Gastrocnemius medialis (tissue), 4 donors: ENCODE results near the gene CFAP210.
"Not testable (repeated sequence)": the region's sequence is repeated elsewhere in the genome, so short reads cannot be mapped to it uniquely, and the experiment has no call there.

ENCODE experiments used
- POLR2A ChIP-seq, 2 donors: fragments of 450-650 bp; IDR thresholded peaks; one replicate each; pipeline ENCODE4 v1.6.1; 2017; ENCODE audit warnings: antibody characterized with exemption in 2 of 2, mild to moderate bottlenecking in 2 of 2, moderate library complexity in 2 of 2
- TF ChIP-seq, protein P1 (sequence below), 5 experiments: fragments of 450-650 bp in 3 of 5; fragments of 200-600 bp in 2 of 5; sonication (generic) in 2 of 5; IDR thresholded peaks in 4 of 5; conservative IDR thresholded peaks in 1 of 5; 1 replicate in 4 of 5; 2 replicates in 1 of 5; pipeline ENCODE4 v1.5.1; 2016 to 2019; ENCODE audit warnings: antibody characterized with exemption in 5 of 5, mild to moderate bottlenecking in 3 of 5, moderate library complexity in 3 of 5

DNA sequence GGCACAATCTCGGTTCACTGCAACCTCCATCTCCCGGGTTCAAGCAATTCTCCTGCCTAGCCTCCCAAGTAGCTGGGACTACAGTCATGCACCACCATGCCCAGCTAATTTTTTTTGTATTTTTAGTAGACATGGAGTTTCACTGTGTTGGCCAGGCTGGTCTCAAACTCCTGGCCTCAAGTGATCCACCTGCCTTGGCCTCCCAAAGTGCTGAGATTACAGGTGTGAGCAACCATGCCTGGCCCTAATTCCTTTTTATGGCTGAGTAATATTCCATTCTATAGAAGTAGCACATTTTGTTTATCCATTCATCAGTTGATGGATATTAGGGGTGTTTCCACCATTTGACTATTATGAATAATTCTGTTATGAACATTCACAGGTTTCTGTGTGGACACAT lies 9.5 kb downstream of the CFAP210 start:
- not testable (repeated sequence) for TF ChIP-seq POLR2A (IDR thresholded peaks at IDR 0.05)
- TF ChIP-seq, protein P1, sequence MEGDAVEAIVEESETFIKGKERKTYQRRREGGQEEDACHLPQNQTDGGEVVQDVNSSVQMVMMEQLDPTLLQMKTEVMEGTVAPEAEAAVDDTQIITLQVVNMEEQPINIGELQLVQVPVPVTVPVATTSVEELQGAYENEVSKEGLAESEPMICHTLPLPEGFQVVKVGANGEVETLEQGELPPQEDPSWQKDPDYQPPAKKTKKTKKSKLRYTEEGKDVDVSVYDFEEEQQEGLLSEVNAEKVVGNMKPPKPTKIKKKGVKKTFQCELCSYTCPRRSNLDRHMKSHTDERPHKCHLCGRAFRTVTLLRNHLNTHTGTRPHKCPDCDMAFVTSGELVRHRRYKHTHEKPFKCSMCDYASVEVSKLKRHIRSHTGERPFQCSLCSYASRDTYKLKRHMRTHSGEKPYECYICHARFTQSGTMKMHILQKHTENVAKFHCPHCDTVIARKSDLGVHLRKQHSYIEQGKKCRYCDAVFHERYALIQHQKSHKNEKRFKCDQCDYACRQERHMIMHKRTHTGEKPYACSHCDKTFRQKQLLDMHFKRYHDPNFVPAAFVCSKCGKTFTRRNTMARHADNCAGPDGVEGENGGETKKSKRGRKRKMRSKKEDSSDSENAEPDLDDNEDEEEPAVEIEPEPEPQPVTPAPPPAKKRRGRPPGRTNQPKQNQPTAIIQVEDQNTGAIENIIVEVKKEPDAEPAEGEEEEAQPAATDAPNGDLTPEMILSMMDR (IDR thresholded peaks at IDR 0.05 in 4 of 5, conservative IDR thresholded peaks at IDR 0.05 in 1 of 5), result not testable (repeated sequence)
